VCaP (cell line): ENCODE data around the gene NLRP13.

Experiments used
- H3K27ac ChIP-seq: fragments of 450-650 bp; 2 replicates; pipeline ENCODE4 v1.5.1; 2017
- TF ChIP-seq, protein P1 (sequence below): fragments of 450-650 bp; conservative IDR thresholded peaks from 2 replicates; pipeline ENCODE4 v1.5.1; 2017; ENCODE audit warnings: mild to moderate bottlenecking, moderate library complexity

NLRP13 gene

DNA sequence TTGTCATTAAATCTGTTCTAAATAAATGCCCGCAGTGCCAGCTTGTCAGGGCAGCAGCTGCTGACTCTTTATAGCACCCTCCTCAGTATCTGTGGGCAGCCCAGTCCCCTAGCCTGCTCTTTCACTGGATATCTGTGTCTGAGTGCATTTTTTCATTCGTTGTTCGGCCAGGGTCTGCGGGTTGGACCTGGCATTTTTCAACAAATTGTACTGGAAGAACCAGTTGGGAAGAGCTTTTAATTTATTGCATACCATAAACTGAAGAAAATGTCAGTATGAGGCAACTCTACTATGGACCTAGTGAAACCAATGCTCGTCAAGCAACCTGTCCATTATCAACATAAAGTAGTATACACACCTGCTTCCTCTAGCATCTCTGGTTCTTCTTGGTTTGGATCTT is 8.6 kb downstream of the NLRP13 start:
- TF ChIP-seq, protein P1, sequence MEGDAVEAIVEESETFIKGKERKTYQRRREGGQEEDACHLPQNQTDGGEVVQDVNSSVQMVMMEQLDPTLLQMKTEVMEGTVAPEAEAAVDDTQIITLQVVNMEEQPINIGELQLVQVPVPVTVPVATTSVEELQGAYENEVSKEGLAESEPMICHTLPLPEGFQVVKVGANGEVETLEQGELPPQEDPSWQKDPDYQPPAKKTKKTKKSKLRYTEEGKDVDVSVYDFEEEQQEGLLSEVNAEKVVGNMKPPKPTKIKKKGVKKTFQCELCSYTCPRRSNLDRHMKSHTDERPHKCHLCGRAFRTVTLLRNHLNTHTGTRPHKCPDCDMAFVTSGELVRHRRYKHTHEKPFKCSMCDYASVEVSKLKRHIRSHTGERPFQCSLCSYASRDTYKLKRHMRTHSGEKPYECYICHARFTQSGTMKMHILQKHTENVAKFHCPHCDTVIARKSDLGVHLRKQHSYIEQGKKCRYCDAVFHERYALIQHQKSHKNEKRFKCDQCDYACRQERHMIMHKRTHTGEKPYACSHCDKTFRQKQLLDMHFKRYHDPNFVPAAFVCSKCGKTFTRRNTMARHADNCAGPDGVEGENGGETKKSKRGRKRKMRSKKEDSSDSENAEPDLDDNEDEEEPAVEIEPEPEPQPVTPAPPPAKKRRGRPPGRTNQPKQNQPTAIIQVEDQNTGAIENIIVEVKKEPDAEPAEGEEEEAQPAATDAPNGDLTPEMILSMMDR: no peak
- no peak overlapping the region for H3K27ac ChIP-seq

DNA sequence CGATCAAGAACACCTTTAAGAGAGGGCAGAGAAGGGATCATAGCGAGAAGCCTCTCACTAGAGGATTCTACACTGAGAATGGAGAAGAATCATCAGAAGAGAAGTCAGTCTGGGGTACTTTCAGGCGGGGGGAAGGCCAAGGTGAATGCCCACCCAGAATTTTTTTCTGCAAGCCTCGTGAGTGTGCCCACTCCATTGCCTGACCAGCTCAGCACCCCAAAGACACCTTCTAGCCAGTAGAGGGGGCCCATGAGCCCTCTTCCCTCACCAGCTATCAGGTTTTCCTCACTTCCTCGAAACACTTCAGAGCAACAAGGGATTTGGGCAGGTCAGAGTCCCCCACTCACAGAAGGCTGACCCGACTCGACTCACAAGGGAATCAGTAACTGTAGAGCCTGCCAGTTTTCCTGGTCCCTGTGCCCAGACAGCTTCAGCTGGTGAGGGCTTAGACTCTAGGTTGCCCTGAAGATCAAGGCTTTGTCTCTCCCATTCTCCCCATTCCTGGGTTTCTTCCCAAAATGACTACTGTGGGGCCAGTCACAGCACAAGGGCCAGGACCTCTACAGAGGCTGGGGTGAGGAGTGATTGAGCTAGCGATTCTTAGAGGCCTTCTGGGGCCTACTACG is 18.4 kb downstream of the NLRP13 start:
- no peak overlapping the region for H3K27ac ChIP-seq
- TF ChIP-seq, protein P1: peak; percentile 71

DNA sequence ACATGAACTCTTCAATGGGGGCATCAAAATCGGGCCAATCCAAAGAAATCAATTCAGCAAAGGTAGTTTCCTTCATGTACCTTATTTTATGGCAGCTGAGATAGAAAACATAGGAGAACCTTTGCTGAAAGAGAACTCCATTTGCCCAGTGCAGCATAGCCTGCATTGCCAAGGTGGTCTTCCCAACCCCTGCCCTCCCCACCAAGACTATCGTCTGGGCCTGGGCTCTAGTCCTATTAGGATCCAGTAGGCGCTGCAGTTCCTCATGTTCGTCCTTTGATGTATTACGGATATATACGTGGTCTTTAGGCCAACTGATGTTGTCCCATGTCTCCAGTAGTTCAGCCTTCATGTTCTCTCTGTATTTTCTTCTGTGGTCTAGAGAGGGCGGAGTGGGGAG is 19.2 kb downstream of the NLRP13 start:
- TF ChIP-seq, protein P1: no peak
- H3K27ac ChIP-seq: no peak overlapping the region

DNA sequence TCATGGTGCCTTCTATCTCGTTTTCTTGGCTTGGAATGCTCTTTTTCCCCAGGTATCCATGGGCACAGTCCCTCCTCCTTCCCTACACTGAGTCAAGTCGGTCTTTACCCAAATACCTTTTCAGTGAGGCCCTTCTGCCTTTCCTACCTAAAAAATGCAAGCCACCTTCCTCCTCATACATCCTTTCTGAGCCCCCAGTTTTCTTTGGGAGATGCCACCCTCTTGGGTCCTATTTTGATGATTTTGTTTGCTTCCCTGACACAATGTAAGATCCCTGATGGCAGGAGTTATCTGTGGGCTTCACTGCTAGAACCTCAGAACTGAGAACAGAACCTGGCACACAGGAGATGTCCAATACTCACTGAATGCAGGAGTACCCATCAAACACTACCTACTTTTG is 22.3 kb downstream of the NLRP13 start:
- no peak overlapping the region for H3K27ac ChIP-seq

DNA sequence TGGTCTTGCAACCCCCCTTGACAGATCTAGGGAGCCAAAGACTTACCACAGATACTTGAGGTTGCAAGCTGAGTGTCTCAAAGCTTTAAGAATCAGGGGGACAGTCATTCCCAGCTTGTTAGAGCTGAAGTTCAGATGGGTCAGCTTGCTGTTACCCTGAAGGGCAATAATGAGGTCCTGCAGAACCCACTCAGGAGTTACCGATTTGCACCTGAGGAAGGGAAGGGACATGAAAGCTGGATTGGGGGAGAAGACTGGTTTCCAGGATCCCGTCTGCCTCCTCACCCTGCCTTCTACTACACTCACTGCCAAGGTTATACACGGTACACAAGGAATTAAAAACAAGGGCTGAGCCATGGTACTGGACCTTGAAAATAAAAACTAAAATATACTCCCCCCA is 24.4 kb downstream of the NLRP13 start:
- TF ChIP-seq, protein P1: no peak
- H3K27ac ChIP-seq: no peak overlapping the region

More for the DNA sequence above, 22.3 kb downstream of the NLRP13 start:
- TF ChIP-seq, protein P1: no peak

DNA sequence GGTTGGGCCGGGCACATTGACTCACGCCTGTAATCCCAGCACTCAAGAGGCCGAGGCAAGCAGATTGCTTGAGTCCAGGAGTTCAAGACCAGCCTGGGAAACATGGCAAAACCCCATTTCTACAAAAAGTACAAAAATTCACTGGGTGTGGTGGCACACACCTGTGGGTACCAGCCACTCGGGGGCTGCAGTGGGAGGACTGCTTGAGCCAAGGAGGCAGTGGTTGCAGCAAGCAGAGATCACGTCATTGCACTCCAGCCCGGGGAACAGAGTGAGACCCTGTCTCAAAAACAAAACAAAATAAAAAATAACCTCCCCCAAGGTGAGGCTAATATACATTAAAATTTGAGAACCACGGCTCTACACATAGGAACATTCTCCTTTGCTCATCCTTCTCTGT is 24.9 kb downstream of the NLRP13 start:
- H3K27ac ChIP-seq: no peak overlapping the region
- TF ChIP-seq, protein P1: no peak

DNA sequence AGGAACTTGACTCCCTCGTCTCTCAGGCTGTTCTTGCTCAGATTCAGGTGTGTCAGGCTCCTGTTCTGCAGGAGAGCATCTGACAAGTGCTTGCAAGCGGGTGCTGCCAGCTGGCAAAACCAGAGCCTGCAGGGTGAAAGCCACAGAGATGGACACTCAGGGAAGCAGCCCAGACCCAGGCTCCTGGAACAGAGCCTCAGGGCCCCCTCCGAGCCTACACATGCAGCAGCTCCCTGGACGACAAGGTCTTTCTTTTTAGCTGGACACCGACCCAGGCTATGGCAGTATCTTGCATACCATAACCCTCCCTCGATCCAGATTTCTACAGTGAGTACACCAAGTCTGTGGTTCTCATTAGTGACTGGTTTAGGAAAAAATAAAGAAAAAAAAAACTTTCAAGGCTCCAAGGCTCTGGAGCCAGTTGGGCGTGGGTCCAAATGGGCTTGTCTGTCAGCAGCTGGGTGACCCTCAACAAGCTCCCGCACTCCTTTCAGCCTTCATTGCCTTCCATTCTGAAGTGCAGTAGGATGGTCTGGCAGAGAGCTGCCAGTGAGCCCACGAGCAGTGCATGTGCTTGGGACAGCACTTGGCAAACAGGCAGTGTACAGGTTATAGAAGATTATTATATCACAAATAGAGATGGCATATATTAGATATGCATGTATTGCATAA is 29.9 kb downstream of the NLRP13 start:
- TF ChIP-seq, protein P1: no peak
- no peak overlapping the region for H3K27ac ChIP-seq
